ENCODE results near the gene MLLT11. TPM values are rescaled to one million over a fixed set of nuclear protein-coding genes. Genes with fewer than 3 reads are reported as not detected.

Gene MLLT11
- total and polyA plus RNA-seq, 11 donors: 4.8 to 54.1 (median 20.5) TPM

DNA sequence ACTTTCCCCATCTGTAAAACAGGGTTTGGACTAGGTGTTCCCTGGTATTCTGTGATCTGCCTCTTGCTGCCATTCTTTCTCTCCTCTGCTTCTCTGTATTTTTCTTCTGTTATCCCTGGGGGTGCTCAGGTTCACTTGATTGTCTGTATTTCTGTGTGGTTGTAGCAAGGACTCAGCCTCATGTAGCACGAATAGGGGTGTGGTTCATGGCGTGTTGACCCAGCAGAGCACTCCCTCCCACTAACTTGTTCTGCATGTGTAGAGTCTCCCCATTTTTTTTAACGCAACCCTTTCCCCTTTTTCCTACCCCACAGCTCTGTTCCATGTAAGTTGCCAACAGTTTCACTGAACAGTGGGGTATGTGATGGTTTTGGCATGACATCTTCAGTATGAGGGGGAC, 25.0 kb upstream of the MLLT11 start:
- Histone ChIP-seq H3K9me3 (no peaks in the 10 kb centered on the region), H3K4me3 (no peak overlapping the region), H3K4me1 (peaks cover 0 to 18% (median 0%) of the 10 kb centered on the region in 12 donors), H3K27me3 (no peaks in the 10 kb centered on the region), H3K36me3 (peaks cover 0 to 53% (median 45%) of the 10 kb centered on the region in 9 donors), H3K27ac (peak overlapping the region in 3 of 12 donors; percentile 2 to 13 (median 13))
- 78 to 97% (median 92%) methylated on average over 3 of the region's 3 CpGs for WGBS, 4 donors
- no peak for ATAC-seq
- no peak for DNase-seq
- TF ChIP-seq, protein P1, sequence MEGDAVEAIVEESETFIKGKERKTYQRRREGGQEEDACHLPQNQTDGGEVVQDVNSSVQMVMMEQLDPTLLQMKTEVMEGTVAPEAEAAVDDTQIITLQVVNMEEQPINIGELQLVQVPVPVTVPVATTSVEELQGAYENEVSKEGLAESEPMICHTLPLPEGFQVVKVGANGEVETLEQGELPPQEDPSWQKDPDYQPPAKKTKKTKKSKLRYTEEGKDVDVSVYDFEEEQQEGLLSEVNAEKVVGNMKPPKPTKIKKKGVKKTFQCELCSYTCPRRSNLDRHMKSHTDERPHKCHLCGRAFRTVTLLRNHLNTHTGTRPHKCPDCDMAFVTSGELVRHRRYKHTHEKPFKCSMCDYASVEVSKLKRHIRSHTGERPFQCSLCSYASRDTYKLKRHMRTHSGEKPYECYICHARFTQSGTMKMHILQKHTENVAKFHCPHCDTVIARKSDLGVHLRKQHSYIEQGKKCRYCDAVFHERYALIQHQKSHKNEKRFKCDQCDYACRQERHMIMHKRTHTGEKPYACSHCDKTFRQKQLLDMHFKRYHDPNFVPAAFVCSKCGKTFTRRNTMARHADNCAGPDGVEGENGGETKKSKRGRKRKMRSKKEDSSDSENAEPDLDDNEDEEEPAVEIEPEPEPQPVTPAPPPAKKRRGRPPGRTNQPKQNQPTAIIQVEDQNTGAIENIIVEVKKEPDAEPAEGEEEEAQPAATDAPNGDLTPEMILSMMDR (IDR thresholded peaks at IDR 0.05): no peak
- no peak for TF ChIP-seq POLR2A (IDR thresholded peaks at IDR 0.05)
- intact Hi-C loops (cut with DNase I): no loop called here

DNA sequence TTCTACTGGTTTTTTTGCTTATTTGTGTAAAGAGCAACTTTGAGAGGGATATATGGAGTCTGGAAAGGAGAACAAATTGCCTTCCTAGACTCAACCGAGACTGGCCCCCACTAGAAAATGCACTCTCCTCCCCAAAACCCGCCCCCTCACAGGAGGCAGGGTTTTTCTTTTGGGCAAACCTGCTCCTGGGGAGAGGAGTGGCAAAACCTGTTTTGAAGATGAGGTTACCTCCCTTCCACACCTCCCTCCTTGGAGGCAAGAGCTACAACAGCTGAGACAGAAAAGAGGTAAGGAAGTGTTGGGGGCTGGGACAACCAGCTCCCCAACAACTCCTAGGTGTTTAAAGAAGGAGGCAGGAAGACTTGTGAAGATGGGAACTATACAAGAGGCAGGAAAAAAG, 23.8 kb upstream of the MLLT11 start, which contains the start of gene BNIPL:
Gene BNIPL, plus strand, starts transcription at position 231 of the 400 bp plus-strand sequence. Its CDS starts 140 bp downstream, at position 371.
- 50 to 70% (median 51%) methylated on average over 2 of the region's 2 CpGs for WGBS, 4 donors
- TF ChIP-seq, protein P1 (IDR thresholded peaks at IDR 0.05): no peak
- no peak for TF ChIP-seq POLR2A (IDR thresholded peaks at IDR 0.05)
- peak within 1 kb of the TSS in 1 of 12 donors; percentile 49 for H3K27ac ChIP-seq

DNA sequence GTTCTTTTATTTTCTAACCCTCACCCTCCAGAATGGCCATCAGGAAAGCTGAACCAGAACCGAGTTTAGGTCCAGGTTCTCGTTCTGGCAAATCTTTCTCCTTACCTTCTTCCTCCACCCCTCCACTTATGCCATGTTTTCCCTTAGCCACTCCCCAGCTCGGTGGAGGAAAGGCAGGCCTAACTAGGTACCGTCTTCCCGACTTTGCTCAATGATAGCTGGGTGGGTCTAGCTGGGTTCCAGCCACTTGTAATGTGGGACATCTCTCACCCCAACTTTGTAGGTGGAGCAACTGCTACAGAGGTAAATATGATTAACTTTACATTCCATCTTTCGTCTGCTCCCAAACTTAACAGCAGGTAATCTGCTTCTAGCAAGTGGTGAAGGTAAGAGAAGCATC, 23.2 kb upstream of the MLLT11 start:
- intact Hi-C loops (cut with DNase I): no loop called here
- no peak for DNase-seq
- TF ChIP-seq, protein P1 (IDR thresholded peaks at IDR 0.05): no peak
- no peak for TF ChIP-seq POLR2A (IDR thresholded peaks at IDR 0.05)
- H3K9me3 ChIP-seq: no peaks in the 10 kb centered on the region
- peaks cover 0 to 34% (median 27%) of the 10 kb centered on the region in 9 donors for H3K36me3 ChIP-seq
- no peak overlapping the region for H3K4me3 ChIP-seq
- H3K27me3 ChIP-seq: no peaks in the 10 kb centered on the region
- no peak overlapping the region for H3K27ac ChIP-seq
- ATAC-seq: no peak
- 86 to 91% (median 90%) methylated on average over 6 of the region's 6 CpGs for WGBS, 4 donors
- peaks cover 0 to 18% (median 0%) of the 10 kb centered on the region in 12 donors for H3K4me1 ChIP-seq

More for the DNA sequence above, 23.8 kb upstream of the MLLT11 start, which contains the start of gene BNIPL:
- intact Hi-C loops (cut with DNase I): no loop called here
- H3K36me3 ChIP-seq: peaks cover 0 to 41% (median 33%) of the 10 kb centered on the region in 9 donors
- H3K9me3 ChIP-seq: no peaks in the 10 kb centered on the region
- no peak within 1 kb of the TSS for H3K4me3 ChIP-seq
- ATAC-seq: no peak
- peaks cover 0 to 18% (median 0%) of the 10 kb centered on the region in 12 donors for H3K4me1 ChIP-seq
- no peak for DNase-seq
- no peaks in the 10 kb centered on the region for H3K27me3 ChIP-seq

DNA sequence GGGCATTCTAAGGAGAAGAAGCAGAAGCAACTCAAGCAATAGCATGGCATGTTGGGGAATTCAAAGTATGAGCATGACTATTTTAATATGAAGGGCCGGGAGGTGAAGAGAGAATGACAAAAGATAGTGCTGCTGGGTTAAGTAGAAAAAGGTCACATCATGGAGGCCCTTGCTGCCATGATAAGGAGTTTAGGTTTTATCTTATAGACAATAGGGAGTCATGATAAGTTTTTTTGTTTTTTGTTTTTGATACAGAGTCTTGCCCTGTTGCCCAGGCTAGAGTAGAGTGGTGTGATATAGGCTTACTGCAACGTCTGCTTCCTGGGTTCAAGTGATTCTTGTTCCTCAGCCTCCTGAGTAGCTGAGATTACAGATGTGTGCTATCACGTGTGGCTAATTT, 20.7 kb upstream of the MLLT11 start:
- intact Hi-C loops (cut with DNase I): no loop called here
- no peaks in the 10 kb centered on the region for H3K27me3 ChIP-seq
- TF ChIP-seq, protein P1 (IDR thresholded peaks at IDR 0.05): no peak
- TF ChIP-seq POLR2A (IDR thresholded peaks at IDR 0.05): no peak
- H3K27ac ChIP-seq: no peak overlapping the region
- no peaks in the 10 kb centered on the region for H3K9me3 ChIP-seq
- H3K4me3 ChIP-seq: no peak overlapping the region
- 46 to 64% (median 63%) methylated on average over 3 of the region's 3 CpGs for WGBS, 4 donors
- peaks cover 0 to 24% (median 8%) of the 10 kb centered on the region in 9 donors for H3K36me3 ChIP-seq
- ATAC-seq: no peak
- DNase-seq: no peak
- H3K4me1 ChIP-seq: peaks cover 0 to 18% (median 0%) of the 10 kb centered on the region in 12 donors

Data from heart left ventricle (tissue), 16 donors.